Loucy (cell line): Measurements from ENCODE around the gene CYP2W1.

Experiments
- H2AFZ ChIP-seq: fragments of 200-600 bp; sonication (generic); 2 replicates; pipeline ENCODE4 v1.6.0; 2016; ENCODE audit warnings: antibody characterized with exemption, mild to moderate bottlenecking, low read length, moderate library complexity
- H3F3A ChIP-seq: fragments of 200-600 bp; 2 replicates; pipeline ENCODE4 v1.6.0; 2016; ENCODE audit warnings: antibody characterized with exemption, low read depth, mild to moderate bottlenecking
- H3K27me3 ChIP-seq: fragments of 200-600 bp; sonication (generic); 2 replicates; pipeline ENCODE4 v1.6.1; 2014; ENCODE audit warnings: low read length, mild to moderate bottlenecking; ENCODE audit not compliant: insufficient read depth, poor library complexity, severe bottlenecking
- H3K36me3 ChIP-seq: fragments of 200-600 bp; sonication (generic); 2 replicates; pipeline ENCODE4 v1.6.1; 2016; ENCODE audit warnings: low read length; ENCODE audit not compliant: insufficient read depth
- H3K4me1 ChIP-seq: fragments of 200-600 bp; sonication (generic); 2 replicates; pipeline ENCODE4 v1.5.1; 2014; ENCODE audit warnings: low read length, mild to moderate bottlenecking; ENCODE audit not compliant: insufficient read depth, poor library complexity, severe bottlenecking
- H3K4me2 ChIP-seq: fragments of 200-600 bp; sonication (generic); 2 replicates; pipeline ENCODE4 v1.6.0; 2014; ENCODE audit warnings: antibody characterized with exemption, low read length, low read depth, mild to moderate bottlenecking; ENCODE audit not compliant: poor library complexity, severe bottlenecking
- H3K4me3 ChIP-seq: fragments of 200-600 bp; sonication (generic); 2 replicates; pipeline ENCODE4 v1.5.1; 2014; ENCODE audit warnings: low read length, mild to moderate bottlenecking, mixed read lengths; ENCODE audit not compliant: poor library complexity, severe bottlenecking
- H3K79me2 ChIP-seq: fragments of 200-600 bp; sonication (generic); 2 replicates; pipeline ENCODE4 v1.6.1; 2014; ENCODE audit warnings: low read length; ENCODE audit not compliant: insufficient read depth
- H3K9ac ChIP-seq: fragments of 200-600 bp; sonication (generic); 2 replicates; pipeline ENCODE4 v1.6.0; 2014; ENCODE audit warnings: mild to moderate bottlenecking, low read depth, low read length, moderate library complexity; ENCODE audit not compliant: poor library complexity, severe bottlenecking
- H3K9me2 ChIP-seq: fragments of 200-600 bp; sonication (generic); replicated peaks from 2 replicates; pipeline ENCODE4 v1.6.1; 2016; ENCODE audit warnings: low read depth, low read length, mixed read lengths
- H3K9me3 ChIP-seq: fragments of 200-600 bp; sonication (generic); 2 replicates; pipeline ENCODE4 v1.6.1; 2014; ENCODE audit warnings: mild to moderate bottlenecking, antibody characterized with exemption, low read length, low read depth; ENCODE audit not compliant: insufficient read depth
- H4K20me1 ChIP-seq: fragments of 200-600 bp; sonication (generic); 2 replicates; pipeline ENCODE4 v1.6.0; 2014; ENCODE audit warnings: antibody characterized with exemption, low read length, mild to moderate bottlenecking; ENCODE audit not compliant: insufficient read depth, poor library complexity, severe bottlenecking
- CTCF ChIP-seq: fragments of 200-600 bp; sonication (generic); conservative IDR thresholded peaks from 2 replicates; pipeline ENCODE4 v1.5.1; 2014; ENCODE audit warnings: mild to moderate bottlenecking, antibody characterized with exemption, low read length
- EZH2phosphoT487 ChIP-seq: fragments of 200-600 bp; IDR thresholded peaks from 2 replicates; pipeline ENCODE4 v1.6.1; 2018; ENCODE audit warnings: antibody characterized with exemption, mild to moderate bottlenecking, moderate library complexity, borderline replicate concordance

Gene CYP2W1

DNA sequence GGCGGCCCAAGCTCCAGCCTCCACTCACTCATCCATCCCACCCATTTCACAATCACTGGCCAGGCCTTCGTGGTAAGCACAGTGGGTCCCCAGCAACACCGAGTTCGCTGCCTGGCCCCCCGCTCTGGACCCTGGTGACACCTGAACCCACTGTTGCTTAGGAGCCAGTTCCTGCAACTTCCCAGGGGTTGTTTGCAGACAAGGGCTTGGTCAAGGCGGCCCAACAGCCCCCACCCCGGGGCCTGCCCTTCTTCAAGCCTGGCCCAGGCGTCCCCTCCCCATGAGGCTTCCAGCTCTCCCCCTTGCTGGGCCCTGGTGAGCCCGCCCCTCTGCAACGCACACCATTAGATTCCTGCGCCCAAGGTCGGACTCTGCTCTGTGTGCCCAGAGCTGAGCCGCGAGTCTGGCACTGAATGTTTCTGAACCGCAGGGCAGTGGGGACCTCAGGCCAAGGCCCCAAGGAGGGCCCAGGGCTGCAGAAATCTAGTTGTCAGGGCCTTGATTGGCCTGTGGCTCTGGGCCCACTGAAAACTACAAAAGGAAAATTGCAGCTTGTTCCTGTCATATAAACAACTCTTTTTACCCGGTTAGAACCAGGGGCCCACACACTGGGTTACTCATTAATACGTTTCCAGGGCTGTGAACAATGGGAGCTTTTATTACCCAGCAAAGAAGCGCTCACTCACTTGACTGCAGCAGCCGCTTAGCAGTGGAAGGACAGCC lies 5.5 kb upstream of the CYP2W1 start:
- Histone ChIP-seq H3K9me2 (no peaks in the 10 kb centered on the region), H3K36me3 (peaks cover 4% of the 10 kb centered on the region; the same call in 1 of the 2 replicates), H3K4me3 (peak overlapping the region; percentile 26), H3K79me2 (peaks cover 28% of the 10 kb centered on the region), H3K4me1 (peaks cover 59% of the 10 kb centered on the region), H4K20me1 (peaks cover 24% of the 10 kb centered on the region), H3K4me2 (peak overlapping the region; percentile 54), H2AFZ (peak overlapping the region; percentile 22; the same call in 1 of the 2 replicates), H3K27me3 (no peaks in the 10 kb centered on the region), H3K9me3 (no peaks in the 10 kb centered on the region), H3K9ac (peak overlapping the region; percentile 71), H3F3A (peaks cover 4% of the 10 kb centered on the region; the same call in 1 of the 2 replicates)
- TF ChIP-seq CTCF (no peak), EZH2phosphoT487 (no peak)

- Histone ChIP-seq H3K9me3 (no peaks in the 10 kb centered on the region), H2AFZ (no peak overlapping the region), H3K9me2 (no peaks in the 10 kb centered on the region), H3K27me3 (no peaks in the 10 kb centered on the region), H3K36me3 (no peaks in the 10 kb centered on the region; the same call in 1 of the 2 replicates), H4K20me1 (peaks cover 19% of the 10 kb centered on the region), H3K9ac (peak overlapping the region; percentile 71), H3K4me1 (peaks cover 59% of the 10 kb centered on the region), H3K79me2 (peaks cover 23% of the 10 kb centered on the region), H3K4me2 (peak overlapping the region; percentile 54), H3F3A (peaks cover 4% of the 10 kb centered on the region; the same call in 1 of the 2 replicates), H3K4me3 (peak overlapping the region; percentile 26)
- no peak for TF ChIP-seq CTCF
- no peak for TF ChIP-seq EZH2phosphoT487
Observed at GRCh38 chr7:978049-978346, 5.0 kb upstream of the CYP2W1 start.

- peak overlapping the region; percentile 54 for H3K4me2 ChIP-seq
- peaks cover 54% of the 10 kb centered on the region for H3K4me1 ChIP-seq
- peaks cover 4% of the 10 kb centered on the region; the same call in 1 of the 2 replicates for H3F3A ChIP-seq
- H3K36me3 ChIP-seq: no peaks in the 10 kb centered on the region
- no peaks in the 10 kb centered on the region for H3K27me3 ChIP-seq
- H4K20me1 ChIP-seq: peaks cover 14% of the 10 kb centered on the region
- H3K9me3 ChIP-seq: no peaks in the 10 kb centered on the region
- H3K4me3 ChIP-seq: no peak overlapping the region
- H3K9ac ChIP-seq: peak overlapping the region; percentile 71
- TF ChIP-seq CTCF (no peak), EZH2phosphoT487 (no peak)
- H3K79me2 ChIP-seq: peaks cover 18% of the 10 kb centered on the region
- no peaks in the 10 kb centered on the region for H3K9me2 ChIP-seq
- no peak overlapping the region for H2AFZ ChIP-seq
Observed at GRCh38 chr7:978416-979091, 4.4 kb upstream of the CYP2W1 start.
